NCI-H2107 (cell line): ENCODE data around the gene MCM7.

Source experiments
- DNase-seq: peaks from one replicate; lab custom pipeline; 2025; lab: John Stamatoyannopoulos, UW

MCM7 gene

GRCh38 chr7:100122568-100122967 lies 21.4 kb upstream of the MCM7 start:
- DNase-seq = no peak

- DNase-seq = peak; percentile 90
Observed at GRCh38 chr7:100122067-100122466, 20.9 kb upstream of the MCM7 start.

GRCh38 chr7:100120733-100121036 lies 19.5 kb upstream of the MCM7 start:
- no peak for DNase-seq

GRCh38 chr7:100119970-100120732 lies 19.0 kb upstream of the MCM7 start:
- peak; percentile 31 for DNase-seq

GRCh38 chr7:100119072-100119969 lies 18.1 kb upstream of the MCM7 start, which contains the start of the genes CNPY4 and TAF6:
Gene CNPY4, plus strand, starts transcription at chr7:100119634. Its CDS starts 111 bp downstream, at chr7:100119745.
Gene TAF6, minus strand, starts transcription at chr7:100119358. Its CDS starts 5,149 bp downstream, at chr7:100114209.
- peak; percentile 98 for DNase-seq

GRCh38 chr7:100118388-100119071 lies 17.3 kb upstream of the MCM7 start:
- no peak for DNase-seq

- no peak for DNase-seq
Observed at GRCh38 chr7:100115026-100115425, 13.8 kb upstream of the MCM7 start.

- DNase-seq = no peak
Observed at GRCh38 chr7:100111914-100112313, 10.7 kb upstream of the MCM7 start.

GRCh38 chr7:100111156-100111555 lies 10.0 kb upstream of the MCM7 start:
- no peak for DNase-seq

GRCh38 chr7:100109521-100110163 lies 8.4 kb upstream of the MCM7 start:
- no peak for DNase-seq

- no peak for DNase-seq
Observed at GRCh38 chr7:100107890-100108289, 6.7 kb upstream of the MCM7 start.

- DNase-seq = no peak
Observed at GRCh38 chr7:100107125-100107737, 6.0 kb upstream of the MCM7 start.

GRCh38 chr7:100106633-100107032 lies 5.4 kb upstream of the MCM7 start:
- DNase-seq = no peak

GRCh38 chr7:100105534-100105933 lies 4.3 kb upstream of the MCM7 start:
- no peak for DNase-seq

GRCh38 chr7:100102950-100103840 lies 2.0 kb upstream of the MCM7 start:
- no peak for DNase-seq

- DNase-seq = peak; percentile 94
Observed at GRCh38 chr7:100100420-100101015, 679 bp downstream of the MCM7 start.

- no peak for DNase-seq
Observed at GRCh38 chr7:100099452-100099851, 1.7 kb downstream of the MCM7 start.

- DNase-seq = no peak
Observed at GRCh38 chr7:100098913-100099312, 2.3 kb downstream of the MCM7 start.

GRCh38 chr7:100095704-100096103 lies 5.5 kb downstream of the MCM7 start:
- DNase-seq = no peak

- no peak for DNase-seq
Observed at GRCh38 chr7:100095289-100095688, 5.9 kb downstream of the MCM7 start.
